Fibroblast of skin of right quadriceps (primary cell): Measurements from ENCODE around the gene TMEM212.

Experiments used
- DNase-seq: peaks from one replicate; pipeline ENCODE4 v3.0.0-alpha.2; 2013

Gene TMEM212

GRCh38 chr3:171842864-171843518, at the start of gene TMEM212:
TSS of gene TMEM212 (plus strand) at chr3:171843349. CDS start at chr3:171843384, 35 bp downstream.
- no peak for DNase-seq

- no peak for DNase-seq
Measured at GRCh38 chr3:171796625-171797264, 46.4 kb upstream of the TMEM212 start.

GRCh38 chr3:171797265-171797679, 45.9 kb upstream of the TMEM212 start:
- DNase-seq, result no peak

GRCh38 chr3:171797873-171798272, 45.3 kb upstream of the TMEM212 start:
- DNase-seq, result no peak

GRCh38 chr3:171799501-171799900, 43.6 kb upstream of the TMEM212 start:
- no peak for DNase-seq

- DNase-seq, result peak; percentile 92
Measured at GRCh38 chr3:171801738-171802589, 41.2 kb upstream of the TMEM212 start.

GRCh38 chr3:171802590-171802956, 40.6 kb upstream of the TMEM212 start:
- DNase-seq, result no peak

- DNase-seq, result no peak
Measured at GRCh38 chr3:171803044-171803443, 40.1 kb upstream of the TMEM212 start.

GRCh38 chr3:171804618-171805389, 38.3 kb upstream of the TMEM212 start:
- peak; percentile 53 for DNase-seq

GRCh38 chr3:171805687-171806086, 37.5 kb upstream of the TMEM212 start:
- DNase-seq, result no peak

GRCh38 chr3:171806200-171807128, 36.7 kb upstream of the TMEM212 start:
- DNase-seq, result peak; percentile 80

- no peak for DNase-seq
Measured at GRCh38 chr3:171807129-171807675, 35.9 kb upstream of the TMEM212 start.

GRCh38 chr3:171807806-171808205, 35.3 kb upstream of the TMEM212 start:
- DNase-seq, result no peak

- peak; percentile 62 for DNase-seq
Measured at GRCh38 chr3:171809611-171809860, 33.6 kb upstream of the TMEM212 start.

- peak; percentile 94 for DNase-seq
Measured at GRCh38 chr3:171809861-171810628, 33.1 kb upstream of the TMEM212 start, which contains the start of gene PLD1. TSS of gene PLD1 (minus strand) at chr3:171810483. CDS start at chr3:171738051, 72,432 bp downstream.

GRCh38 chr3:171810629-171811294, 32.4 kb upstream of the TMEM212 start:
- DNase-seq, result no peak

- peak; percentile 100 for DNase-seq
Measured at GRCh38 chr3:171811295-171811912, 31.7 kb upstream of the TMEM212 start.

- DNase-seq, result peak; percentile 78
Measured at GRCh38 chr3:171811913-171812335, 31.2 kb upstream of the TMEM212 start.

GRCh38 chr3:171812811-171813210, 30.3 kb upstream of the TMEM212 start:
- peak; percentile 41 for DNase-seq
